HepG2 (cell line): ENCODE data around the gene SALL4. TPM values are rescaled to one million over a fixed set of nuclear protein-coding genes. Genes with fewer than 3 reads are reported as not detected.

Experiments
- FOSL2 ChIP-seq: sonication (generic); formaldehyde crosslinking; IDR thresholded peaks from 2 replicates; pipeline ENCODE4 v1.4.0; 2020; ENCODE audit warnings: missing genetic modification reagents
- NR1H2 ChIP-seq: sonication (generic); formaldehyde crosslinking; IDR thresholded peaks from 2 replicates; pipeline ENCODE4 v1.8.1; 2022; ENCODE audit warnings: low read depth, missing genetic modification reagents, borderline replicate concordance
- STAG1 ChIP-seq: sonication (generic); formaldehyde crosslinking; IDR thresholded peaks from 2 replicates; pipeline ENCODE4 v1.4.0; 2020; ENCODE audit warnings: missing genetic modification reagents
- TCF12 ChIP-seq, 2 experiments: fragments of 450-650 bp in 1 of 2; sonication (generic) in 1 of 2; formaldehyde crosslinking in 1 of 2; IDR thresholded peaks; 2 replicates each; pipeline versions ENCODE4 v1.6.1 to v1.8.0; 2017 to 2022; ENCODE audit warnings: antibody characterized with exemption in 1 of 2, mild to moderate bottlenecking in 1 of 2, missing genetic modification reagents in 1 of 2, moderate library complexity in 1 of 2
- ZBTB49 ChIP-seq: sonication (generic); formaldehyde crosslinking; IDR thresholded peaks from 2 replicates; pipeline ENCODE4 v1.4.0; 2020; ENCODE audit warnings: missing genetic modification reagents, borderline replicate concordance
- ZNF235 ChIP-seq: sonication (generic); formaldehyde crosslinking; IDR thresholded peaks from 2 replicates; pipeline ENCODE4 v1.8.1; 2023; ENCODE audit warnings: mild to moderate bottlenecking, missing genetic modification reagents, borderline replicate concordance
- ZNF432 ChIP-seq: sonication (generic); formaldehyde crosslinking; IDR thresholded peaks from 2 replicates; pipeline ENCODE4 v1.5.0; 2020; ENCODE audit warnings: missing genetic modification reagents, mild to moderate bottlenecking, borderline replicate concordance
- ZNF557 ChIP-seq: sonication (generic); formaldehyde crosslinking; IDR thresholded peaks from 2 replicates; pipeline ENCODE4 v1.4.0; 2020; ENCODE audit warnings: missing genetic modification reagents
- ZNF83 ChIP-seq: sonication (generic); formaldehyde crosslinking; IDR thresholded peaks from 2 replicates; pipeline ENCODE4 v1.4.0; 2020; ENCODE audit warnings: missing genetic modification reagents, mild to moderate bottlenecking, borderline replicate concordance
- ZSCAN22 ChIP-seq: sonication (generic); formaldehyde crosslinking; IDR thresholded peaks from 2 replicates; pipeline ENCODE4 v1.4.0; 2020; ENCODE audit warnings: mild to moderate bottlenecking, missing genetic modification reagents
- ZSCAN29 ChIP-seq: sonication (generic); formaldehyde crosslinking; conservative IDR thresholded peaks from 2 replicates; pipeline ENCODE4 v1.4.0; 2020; ENCODE audit warnings: mild to moderate bottlenecking, missing genetic modification reagents
- polyA plus RNA-seq, 8 experiments: library from polyadenylated mRNA; depleted of rRNA in 3 of 8; stranded (reverse) in 7 of 8; unstranded in 1 of 8; fragments of >200 nt; fragmentation: Illumina TruSeq in 4 of 8; extraction: Trizol in 4 of 8; gene quantifications; 2 replicates each; pipeline versions ENCODE4 v1.2.1 to v1.2.3, GENCODE V29; 2011 to 2016; ENCODE audit warnings: low read depth in 4 of 8, missing spikeins in 1 of 8, mixed read lengths in 1 of 8; ENCODE audit not compliant: insufficient read depth in 1 of 8
- total RNA-seq, 5 experiments: library from RNA; depleted of rRNA; stranded (reverse); fragments of >200 nt; fragmentation: Illumina TruSeq; extraction: Trizol; gene quantifications; 2 replicates each; pipeline ENCODE4 v1.2.3, GENCODE V29; 2016; ENCODE audit warnings: low read depth in 1 of 5
- TF ChIP-seq, protein P1 (sequence below): sonication (generic); formaldehyde crosslinking; IDR thresholded peaks from 2 replicates; pipeline ENCODE4 v1.8.0; 2022; ENCODE audit warnings: mild to moderate bottlenecking, missing genetic modification reagents, borderline replicate concordance
- TF ChIP-seq, protein P2 (sequence below): sonication (generic); formaldehyde crosslinking; IDR thresholded peaks from 2 replicates; pipeline ENCODE4 v1.5.0; 2020; ENCODE audit warnings: mild to moderate bottlenecking, missing genetic modification reagents, borderline replicate concordance
- TF ChIP-seq, protein P3 (sequence below): sonication (generic); formaldehyde crosslinking; conservative IDR thresholded peaks from 2 replicates; pipeline ENCODE4 v1.4.0; 2020; ENCODE audit warnings: missing genetic modification reagents
- TF ChIP-seq, protein P4 (sequence below): sonication (generic); formaldehyde crosslinking; IDR thresholded peaks from 2 replicates; pipeline ENCODE4 v1.4.0; 2020; ENCODE audit warnings: missing genetic modification reagents
- TF ChIP-seq, protein P5 (sequence below): sonication (generic); formaldehyde crosslinking; IDR thresholded peaks from 2 replicates; pipeline ENCODE4 v1.5.0; 2020; ENCODE audit warnings: mild to moderate bottlenecking, missing genetic modification reagents

SALL4 gene
- total and polyA plus RNA-seq, 2 of the 13 experiments (the other 11 are each of a cell fraction or from before 2014, with no cell fraction given) = 0.33 to 1.8 TPM

DNA sequence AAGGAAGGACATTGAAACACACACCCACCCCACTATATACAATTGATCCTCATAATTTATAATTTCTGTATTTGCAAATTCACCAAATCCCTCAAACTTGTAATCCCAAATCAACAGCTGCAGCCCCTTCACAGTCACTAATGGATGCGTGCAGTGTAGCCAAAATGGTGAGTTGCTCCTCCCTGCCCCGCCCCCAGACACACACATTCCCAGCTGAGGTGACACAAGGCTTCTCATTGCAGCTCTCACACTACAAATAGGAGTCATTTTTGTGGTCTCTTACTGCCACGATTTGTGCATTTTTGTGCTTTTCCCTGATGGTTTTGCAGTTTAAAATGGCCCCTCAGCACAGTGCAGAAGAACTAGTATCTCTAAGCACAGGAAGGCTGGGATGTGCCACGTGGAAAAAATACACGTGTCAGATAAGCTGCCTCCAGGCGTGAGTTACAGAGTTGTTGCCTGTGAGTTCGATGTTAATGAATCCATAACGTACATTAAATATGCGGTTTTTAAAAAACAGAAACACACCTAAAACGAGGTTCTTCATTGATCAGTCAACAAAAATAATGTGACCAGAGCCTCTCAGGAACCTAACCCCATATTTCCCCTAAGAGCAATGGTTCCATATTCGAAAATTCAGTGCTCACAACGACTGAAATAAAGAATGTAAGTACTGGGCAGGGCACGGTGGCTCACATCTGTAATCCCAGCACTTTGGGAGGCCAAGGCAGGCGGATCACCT is 42.4 kb downstream of the SALL4 start (continued):
- TF ChIP-seq, protein P1, sequence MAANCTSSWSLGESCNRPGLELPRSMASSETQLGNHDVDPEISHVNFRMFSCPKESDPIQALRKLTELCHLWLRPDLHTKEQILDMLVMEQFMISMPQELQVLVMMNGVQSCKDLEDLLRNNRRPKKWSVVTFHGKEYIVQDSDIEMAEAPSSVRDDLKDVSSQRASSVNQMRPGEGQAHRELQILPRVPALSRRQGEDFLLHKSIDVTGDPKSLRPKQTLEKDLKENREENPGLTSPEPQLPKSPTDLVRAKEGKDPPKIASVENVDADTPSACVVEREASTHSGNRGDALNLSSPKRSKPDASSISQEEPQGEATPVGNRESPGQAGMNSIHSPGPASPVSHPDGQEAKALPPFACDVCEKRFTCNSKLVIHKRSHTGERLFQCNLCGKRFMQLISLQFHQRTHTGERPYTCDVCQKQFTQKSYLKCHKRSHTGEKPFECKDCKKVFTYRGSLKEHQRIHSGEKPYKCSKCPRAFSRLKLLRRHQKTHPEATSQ (CRISPR knock-in tag) = no peak
- TF ChIP-seq ZNF432 (CRISPR knock-in tag) (no peak), NR1H2 (no peak), ZSCAN29 (CRISPR knock-in tag) (no peak), FOSL2 (CRISPR knock-in tag) (no peak), ZSCAN22 (CRISPR knock-in tag) (no peak), ZNF235 (CRISPR knock-in tag) (no peak), ZBTB49 (no peak), ZNF83 (CRISPR knock-in tag) (no peak), STAG1 (CRISPR knock-in tag) (peak; percentile 7; the same call in 1 of the 2 replicates), TCF12 (IDR thresholded peaks at IDR 0.05) (no peak), TCF12 (CRISPR knock-in tag; IDR thresholded peaks at IDR 0.05) (no peak), ZNF557 (0 out of 2 replicates have a peak, but pooled peaks have one; percentile 28)
- TF ChIP-seq, protein P2, sequence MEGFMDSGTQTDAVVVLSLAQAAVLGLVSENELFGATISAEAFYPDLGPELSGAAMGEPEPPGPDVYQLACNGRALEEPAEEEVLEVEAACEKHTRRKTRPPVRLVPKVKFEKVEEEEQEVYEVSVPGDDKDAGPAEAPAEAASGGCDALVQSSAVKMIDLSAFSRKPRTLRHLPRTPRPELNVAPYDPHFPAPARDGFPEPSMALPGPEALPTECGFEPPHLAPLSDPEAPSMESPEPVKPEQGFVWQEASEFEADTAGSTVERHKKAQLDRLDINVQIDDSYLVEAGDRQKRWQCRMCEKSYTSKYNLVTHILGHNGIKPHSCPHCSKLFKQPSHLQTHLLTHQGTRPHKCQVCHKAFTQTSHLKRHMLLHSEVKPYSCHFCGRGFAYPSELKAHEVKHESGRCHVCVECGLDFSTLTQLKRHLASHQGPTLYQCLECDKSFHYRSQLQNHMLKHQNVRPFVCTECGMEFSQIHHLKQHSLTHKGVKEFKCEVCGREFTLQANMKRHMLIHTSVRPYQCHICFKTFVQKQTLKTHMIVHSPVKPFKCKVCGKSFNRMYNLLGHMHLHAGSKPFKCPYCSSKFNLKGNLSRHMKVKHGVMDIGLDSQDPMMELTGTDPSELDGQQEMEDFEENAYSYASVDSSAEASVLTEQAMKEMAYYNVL (CRISPR knock-in tag) = no peak
- TF ChIP-seq, protein P3, sequence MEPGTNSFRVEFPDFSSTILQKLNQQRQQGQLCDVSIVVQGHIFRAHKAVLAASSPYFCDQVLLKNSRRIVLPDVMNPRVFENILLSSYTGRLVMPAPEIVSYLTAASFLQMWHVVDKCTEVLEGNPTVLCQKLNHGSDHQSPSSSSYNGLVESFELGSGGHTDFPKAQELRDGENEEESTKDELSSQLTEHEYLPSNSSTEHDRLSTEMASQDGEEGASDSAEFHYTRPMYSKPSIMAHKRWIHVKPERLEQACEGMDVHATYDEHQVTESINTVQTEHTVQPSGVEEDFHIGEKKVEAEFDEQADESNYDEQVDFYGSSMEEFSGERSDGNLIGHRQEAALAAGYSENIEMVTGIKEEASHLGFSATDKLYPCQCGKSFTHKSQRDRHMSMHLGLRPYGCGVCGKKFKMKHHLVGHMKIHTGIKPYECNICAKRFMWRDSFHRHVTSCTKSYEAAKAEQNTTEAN = 0 out of 2 replicates have a peak, but pooled peaks have one; percentile 42
- TF ChIP-seq, protein P4, sequence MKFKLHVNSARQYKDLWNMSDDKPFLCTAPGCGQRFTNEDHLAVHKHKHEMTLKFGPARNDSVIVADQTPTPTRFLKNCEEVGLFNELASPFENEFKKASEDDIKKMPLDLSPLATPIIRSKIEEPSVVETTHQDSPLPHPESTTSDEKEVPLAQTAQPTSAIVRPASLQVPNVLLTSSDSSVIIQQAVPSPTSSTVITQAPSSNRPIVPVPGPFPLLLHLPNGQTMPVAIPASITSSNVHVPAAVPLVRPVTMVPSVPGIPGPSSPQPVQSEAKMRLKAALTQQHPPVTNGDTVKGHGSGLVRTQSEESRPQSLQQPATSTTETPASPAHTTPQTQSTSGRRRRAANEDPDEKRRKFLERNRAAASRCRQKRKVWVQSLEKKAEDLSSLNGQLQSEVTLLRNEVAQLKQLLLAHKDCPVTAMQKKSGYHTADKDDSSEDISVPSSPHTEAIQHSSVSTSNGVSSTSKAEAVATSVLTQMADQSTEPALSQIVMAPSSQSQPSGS (CRISPR knock-in tag) = no peak
- TF ChIP-seq, protein P5, sequence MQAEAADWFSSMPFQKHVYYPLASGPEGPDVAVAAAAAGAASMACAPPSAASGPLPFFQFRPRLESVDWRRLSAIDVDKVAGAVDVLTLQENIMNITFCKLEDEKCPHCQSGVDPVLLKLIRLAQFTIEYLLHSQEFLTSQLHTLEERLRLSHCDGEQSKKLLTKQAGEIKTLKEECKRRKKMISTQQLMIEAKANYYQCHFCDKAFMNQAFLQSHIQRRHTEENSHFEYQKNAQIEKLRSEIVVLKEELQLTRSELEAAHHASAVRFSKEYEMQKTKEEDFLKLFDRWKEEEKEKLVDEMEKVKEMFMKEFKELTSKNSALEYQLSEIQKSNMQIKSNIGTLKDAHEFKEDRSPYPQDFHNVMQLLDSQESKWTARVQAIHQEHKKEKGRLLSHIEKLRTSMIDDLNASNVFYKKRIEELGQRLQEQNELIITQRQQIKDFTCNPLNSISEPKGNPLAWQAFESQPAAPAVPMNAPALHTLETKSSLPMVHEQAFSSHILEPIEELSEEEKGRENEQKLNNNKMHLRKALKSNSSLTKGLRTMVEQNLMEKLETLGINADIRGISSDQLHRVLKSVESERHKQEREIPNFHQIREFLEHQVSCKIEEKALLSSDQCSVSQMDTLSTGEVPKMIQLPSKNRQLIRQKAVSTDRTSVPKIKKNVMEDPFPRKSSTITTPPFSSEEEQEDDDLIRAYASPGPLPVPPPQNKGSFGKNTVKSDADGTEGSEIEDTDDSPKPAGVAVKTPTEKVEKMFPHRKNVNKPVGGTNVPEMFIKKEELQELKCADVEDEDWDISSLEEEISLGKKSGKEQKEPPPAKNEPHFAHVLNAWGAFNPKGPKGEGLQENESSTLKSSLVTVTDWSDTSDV (CRISPR knock-in tag) = no peak
